ACHN (cell line): Measurements from ENCODE around the gene TMEM255B.
"Not testable (repeated sequence)": the region's sequence is repeated elsewhere in the genome, so short reads cannot be mapped to it uniquely, and the experiment has no call there.

Source experiments
- DNase-seq: peaks from one replicate; pipeline ENCODE4 v3.0.0-alpha.2; 2015
- in situ Hi-C: cut with HindIII; loops from 2 replicates; pipeline ENCODE4 v1.10.0; 2017; ENCODE audit warnings: low sequenced_read_pairs, low pct_ligation_motif_present, low pct_unique_long_range_greater_than_20kb

TMEM255B gene

GRCh38 chr13:113776231-113777125 lies 17.5 kb downstream of the TMEM255B start:
- no peak for DNase-seq
- in situ Hi-C loops = no loop called here

- no peak for DNase-seq
- in situ Hi-C loops = no loop called here
Observed at GRCh38 chr13:113777311-113778260, 18.6 kb downstream of the TMEM255B start.

GRCh38 chr13:113781571-113781970 lies 22.5 kb downstream of the TMEM255B start:
- no peak for DNase-seq
- in situ Hi-C loops = no loop called here

- in situ Hi-C loops = no loop called here
- DNase-seq = no peak
Observed at GRCh38 chr13:113782472-113782871, 23.4 kb downstream of the TMEM255B start.

GRCh38 chr13:113783200-113783881 lies 24.3 kb downstream of the TMEM255B start:
- DNase-seq = no peak
- in situ Hi-C loops = no loop called here

- DNase-seq = no peak
- in situ Hi-C loops = no loop called here
Observed at GRCh38 chr13:113783966-113784644, 25.1 kb downstream of the TMEM255B start.

- DNase-seq = no peak
- in situ Hi-C loops = no loop called here
Observed at GRCh38 chr13:113784645-113785024, 25.6 kb downstream of the TMEM255B start.

GRCh38 chr13:113785051-113786010 lies 26.3 kb downstream of the TMEM255B start:
- in situ Hi-C loops = no loop called here
- DNase-seq = peak; percentile 89

GRCh38 chr13:113786262-113786841 lies 27.3 kb downstream of the TMEM255B start:
- in situ Hi-C loops = no loop called here
- no peak for DNase-seq

- in situ Hi-C loops = no loop called here
- DNase-seq = no peak
Observed at GRCh38 chr13:113787694-113788093, 28.7 kb downstream of the TMEM255B start.

- DNase-seq = no peak
- in situ Hi-C loops = no loop called here
Observed at GRCh38 chr13:113788413-113789135, 29.5 kb downstream of the TMEM255B start.

GRCh38 chr13:113789167-113789566 lies 30.1 kb downstream of the TMEM255B start:
- no peak for DNase-seq
- in situ Hi-C loops = no loop called here

GRCh38 chr13:113789931-113790330 lies 30.9 kb downstream of the TMEM255B start:
- in situ Hi-C loops, DNase-seq: not testable (repeated sequence)

- no peak for DNase-seq
- in situ Hi-C loops = no loop called here
Observed at GRCh38 chr13:113791226-113791625, 32.2 kb downstream of the TMEM255B start.

GRCh38 chr13:113791761-113792160 lies 32.7 kb downstream of the TMEM255B start:
- in situ Hi-C loops = no loop called here
- DNase-seq = no peak

- no peak for DNase-seq
- in situ Hi-C loops = no loop called here
Observed at GRCh38 chr13:113792236-113792770, 33.3 kb downstream of the TMEM255B start.
